CD4-positive, alpha-beta T cell treated with Interleukin-10 for 1 hour (primary cell): ENCODE results near the gene KIF3B.
A peak's percentile ranks its signal among the peaks of the same experiment; 100 is the strongest.
"Not testable (repeated sequence)": the region's sequence is repeated elsewhere in the genome, so short reads cannot be mapped to it uniquely, and the experiment has no call there.

Source experiments
- DNase-seq: peaks from one replicate; pipeline ENCODE4 v3.0.0-alpha.2; 2020

KIF3B gene

GRCh38 chr20:32277361-32278198, at the start of gene KIF3B:
TSS of gene KIF3B (plus strand) at chr20:32277651. CDS start at chr20:32309778, 32,127 bp downstream.
- DNase-seq = peak; percentile 92

DNA sequence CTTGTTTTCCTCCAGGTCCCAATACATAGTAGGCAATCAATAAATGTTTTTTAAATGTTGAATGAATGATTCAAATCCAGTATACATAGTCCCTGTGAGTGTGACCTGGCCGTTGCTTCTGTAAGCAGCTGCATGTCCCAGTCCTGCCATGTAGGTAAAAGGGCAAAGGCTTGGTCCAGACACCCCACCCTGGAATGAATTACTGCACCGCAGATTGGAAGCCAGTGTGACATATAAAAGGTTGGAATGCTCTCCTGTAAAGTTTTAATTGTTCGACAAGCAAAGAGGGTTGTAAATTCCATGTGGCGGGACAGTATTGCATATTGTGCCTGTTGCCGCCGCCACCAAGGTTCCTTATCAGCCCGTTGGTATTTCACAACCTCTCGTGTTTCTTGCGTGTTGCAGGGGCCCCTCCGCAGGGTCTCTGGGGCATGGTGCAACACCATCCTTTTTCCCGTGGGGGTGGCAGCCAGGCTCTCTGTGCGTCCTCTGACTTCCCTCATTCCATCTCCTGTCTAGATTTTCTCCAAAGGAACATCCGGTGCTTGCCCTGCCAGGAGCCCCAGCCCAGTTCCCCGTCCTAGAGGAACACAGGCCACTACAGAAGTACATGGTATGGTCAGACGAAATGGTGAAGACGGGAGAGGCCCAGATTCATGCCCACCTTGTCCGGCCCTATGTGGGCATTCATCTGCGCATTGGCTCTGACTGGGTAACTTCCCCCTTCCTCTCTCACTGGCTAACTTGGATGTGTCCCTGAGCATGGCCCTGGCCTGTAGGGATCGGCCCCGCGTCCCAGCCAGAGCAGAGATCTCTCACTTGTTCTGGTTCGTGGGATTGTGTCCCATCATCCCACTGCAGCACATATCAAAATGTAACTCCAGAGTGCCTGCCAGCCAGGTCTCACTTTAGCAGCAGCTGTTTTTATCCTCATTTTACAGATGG, 49.4 kb upstream of the KIF3B start:
- DNase-seq = no peak

DNA sequence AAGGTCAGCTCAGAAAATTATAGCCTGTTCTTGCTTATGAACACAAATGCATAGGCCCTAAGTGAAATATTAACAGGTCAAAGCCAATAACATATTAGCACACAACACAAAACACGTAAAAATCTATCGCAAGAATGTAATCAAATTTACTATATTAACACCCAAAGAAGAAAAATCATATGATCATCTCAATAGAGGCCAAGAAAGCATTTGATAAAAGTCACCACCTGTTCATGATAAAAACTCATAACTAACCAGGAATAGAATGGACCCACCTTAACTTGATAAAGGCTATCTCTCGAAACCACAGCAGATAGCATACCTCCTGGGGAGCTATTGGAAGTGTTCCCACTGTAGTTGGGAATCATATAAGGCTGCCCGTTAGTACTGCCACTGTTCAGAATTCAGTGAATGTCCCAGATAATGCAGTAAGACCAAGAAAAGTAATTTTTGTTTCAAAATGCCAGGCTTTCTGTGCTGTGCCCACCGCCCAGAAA, 48.2 kb upstream of the KIF3B start:
- no peak for DNase-seq

DNA sequence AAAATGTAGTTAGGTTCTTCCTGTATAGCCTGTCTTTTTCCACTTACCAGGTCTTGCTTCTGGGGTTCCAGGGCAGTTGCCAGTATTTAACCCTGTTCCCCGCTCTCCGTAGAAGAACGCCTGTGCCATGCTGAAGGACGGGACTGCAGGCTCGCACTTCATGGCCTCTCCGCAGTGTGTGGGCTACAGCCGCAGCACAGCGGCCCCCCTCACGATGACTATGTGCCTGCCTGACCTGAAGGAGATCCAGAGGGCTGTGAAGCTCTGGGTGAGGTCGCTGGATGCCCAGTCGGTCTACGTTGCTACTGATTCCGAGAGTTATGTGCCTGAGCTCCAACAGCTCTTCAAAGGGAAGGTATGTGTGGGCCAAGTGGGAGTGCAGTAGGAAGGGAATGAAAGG, 46.7 kb upstream of the KIF3B start:
- no peak for DNase-seq

DNA sequence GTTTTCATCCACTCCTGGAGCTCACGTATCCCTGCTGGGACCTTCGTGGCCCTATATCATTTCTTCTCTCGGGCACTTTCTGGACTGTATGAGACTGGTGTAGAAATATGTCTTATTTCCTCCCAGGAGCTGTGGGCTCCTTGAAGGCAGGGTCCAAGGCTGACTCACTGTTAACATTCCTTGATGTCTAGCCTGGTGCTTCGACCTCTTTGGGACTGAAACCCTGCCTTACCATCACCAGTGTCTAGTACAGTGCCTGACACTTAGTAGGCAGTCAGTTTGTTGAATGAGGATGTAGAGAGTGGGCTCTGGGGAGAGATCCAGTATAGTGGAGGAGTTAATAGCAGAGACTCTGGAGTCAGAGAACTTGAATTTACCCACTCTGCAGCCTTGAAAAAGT, 46.2 kb upstream of the KIF3B start:
- DNase-seq = no peak

- peak; percentile 66 for DNase-seq
These were observed 45.6 kb upstream of the KIF3B start for GRCh38 chr20:32231847-32232246.

DNA sequence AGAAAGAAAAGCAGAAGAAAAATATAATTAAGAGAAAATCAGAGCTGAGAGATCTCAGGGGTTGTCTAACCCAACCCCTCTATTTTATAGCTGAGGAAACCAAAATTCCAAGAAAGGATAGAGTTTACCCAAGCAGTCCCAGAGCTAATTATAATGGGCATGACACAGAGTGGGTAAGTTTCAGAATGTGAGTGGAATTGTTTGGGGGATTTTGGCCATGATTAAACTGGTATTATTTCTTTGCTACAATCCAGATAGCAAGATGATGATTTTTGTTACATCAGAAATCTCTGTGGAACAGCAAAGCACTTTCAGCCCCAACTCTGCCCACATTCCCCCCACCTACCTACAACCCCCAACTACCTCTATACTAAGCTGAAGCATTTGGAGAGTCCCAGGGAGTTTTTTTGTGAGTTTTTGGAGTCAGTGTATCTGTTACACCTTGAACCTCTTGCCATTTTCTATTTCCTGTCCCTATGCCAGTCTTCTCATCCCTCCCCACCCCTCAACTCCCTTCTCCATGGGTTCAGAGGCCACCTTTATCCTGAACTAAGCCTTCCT, 45.0 kb upstream of the KIF3B start:
- no peak for DNase-seq

DNA sequence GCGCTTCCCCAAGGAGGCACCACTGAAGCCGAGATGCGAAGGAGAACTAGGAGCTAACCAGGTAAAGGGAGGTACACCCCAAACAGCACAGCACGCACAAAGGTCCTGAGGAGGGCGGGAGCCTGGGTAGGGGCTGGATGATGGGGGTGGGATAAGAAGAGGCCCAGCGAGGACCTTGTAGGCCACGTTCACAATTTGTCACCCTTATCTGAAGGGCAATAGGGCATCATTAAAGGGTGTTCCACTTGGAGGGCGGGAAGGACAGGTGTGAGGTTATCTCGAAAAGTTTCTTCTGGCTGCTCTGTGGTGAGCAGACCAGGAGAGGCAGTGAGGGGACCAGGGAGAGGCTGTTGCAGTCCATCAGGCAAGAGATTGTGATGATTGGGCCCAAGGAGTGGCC, 44.2 kb upstream of the KIF3B start:
- DNase-seq = no peak

DNA sequence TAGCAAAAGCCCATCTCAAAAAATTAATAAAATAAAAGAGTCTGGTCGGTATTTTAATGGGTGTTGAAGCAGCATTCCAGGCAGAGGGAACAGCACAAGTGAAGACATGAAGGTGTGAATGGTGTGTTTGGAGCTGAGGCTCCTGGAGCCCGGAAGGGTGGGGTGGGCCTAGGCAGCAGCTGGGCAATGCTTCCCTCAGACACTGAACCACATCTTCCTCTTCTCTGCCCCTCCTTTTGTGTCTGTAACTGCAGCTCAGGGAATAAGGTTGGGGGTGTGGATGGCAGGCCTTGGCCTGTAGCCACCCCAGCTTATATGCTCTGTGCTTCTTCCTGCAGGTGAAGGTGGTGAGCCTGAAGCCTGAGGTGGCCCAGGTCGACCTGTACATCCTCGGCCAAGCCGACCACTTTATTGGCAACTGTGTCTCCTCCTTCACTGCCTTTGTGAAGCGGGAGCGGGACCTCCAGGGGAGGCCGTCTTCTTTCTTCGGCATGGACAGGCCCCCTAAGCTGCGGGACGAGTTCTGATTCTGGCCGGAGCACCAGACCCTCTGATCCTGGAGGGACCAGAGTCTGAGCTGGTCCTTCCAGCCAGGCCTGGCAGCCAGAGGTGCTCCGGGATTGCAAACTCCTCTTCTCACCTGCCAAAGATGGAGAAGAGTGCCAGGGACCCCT, 43.2 kb upstream of the KIF3B start:
- DNase-seq = no peak

DNA sequence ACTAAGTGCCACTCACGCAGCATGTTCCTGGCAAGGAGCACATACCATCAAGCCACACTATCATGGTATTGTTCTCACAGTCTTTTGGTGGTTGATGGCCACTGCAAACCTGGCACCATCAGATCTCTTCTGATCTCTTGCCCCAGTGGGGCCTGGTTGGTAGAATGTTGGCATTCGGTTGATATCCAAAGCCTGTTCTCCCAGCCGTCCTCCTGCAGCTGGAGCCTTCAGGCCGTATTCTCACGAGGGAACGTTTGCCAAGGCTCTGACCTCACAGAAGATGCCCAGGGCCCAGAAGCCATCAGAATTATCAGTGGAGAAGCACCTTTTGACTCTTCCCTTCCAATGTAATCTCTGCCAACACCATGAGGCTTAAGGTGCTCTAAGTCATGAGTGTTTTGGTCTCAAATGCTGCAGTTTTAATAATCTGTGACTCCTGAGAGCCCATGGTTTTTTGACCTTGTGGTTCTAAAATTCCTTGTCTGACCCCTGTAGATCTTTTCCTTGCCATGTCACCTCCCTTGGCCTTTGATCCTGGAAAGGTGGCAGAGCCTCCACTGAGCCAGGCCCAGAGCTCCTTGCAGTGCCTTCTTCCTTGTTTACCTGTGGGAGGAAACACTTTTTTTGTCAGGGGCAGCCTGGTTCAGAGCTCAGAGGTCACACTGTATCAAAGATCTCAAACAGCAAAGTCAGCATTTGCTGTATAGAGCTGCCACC, 42.0 kb upstream of the KIF3B start:
- no peak for DNase-seq

DNA sequence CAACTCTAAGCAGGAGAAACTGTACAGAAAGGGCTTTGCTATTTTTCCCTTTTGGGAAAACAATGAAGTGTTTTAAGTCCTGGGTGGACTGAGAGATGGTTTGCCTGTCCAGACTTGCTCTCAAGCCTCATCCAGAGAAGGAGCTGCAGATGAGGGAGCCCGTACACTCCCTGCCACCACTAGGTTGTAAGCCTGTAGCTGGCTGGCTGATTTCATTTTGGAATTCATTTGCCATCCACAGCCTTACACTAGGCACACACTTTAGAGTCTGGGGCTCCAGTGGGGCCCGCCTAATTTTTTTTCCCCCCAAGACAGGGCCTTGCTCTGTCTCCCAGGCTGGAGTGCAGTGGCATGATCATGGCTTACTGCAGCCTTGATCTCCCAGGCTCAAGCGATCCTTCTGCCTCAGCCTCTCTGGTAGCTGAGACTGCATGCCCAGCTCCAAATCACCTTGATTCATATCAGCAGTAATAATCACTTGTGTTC, 41.4 kb upstream of the KIF3B start:
- DNase-seq = no peak

DNA sequence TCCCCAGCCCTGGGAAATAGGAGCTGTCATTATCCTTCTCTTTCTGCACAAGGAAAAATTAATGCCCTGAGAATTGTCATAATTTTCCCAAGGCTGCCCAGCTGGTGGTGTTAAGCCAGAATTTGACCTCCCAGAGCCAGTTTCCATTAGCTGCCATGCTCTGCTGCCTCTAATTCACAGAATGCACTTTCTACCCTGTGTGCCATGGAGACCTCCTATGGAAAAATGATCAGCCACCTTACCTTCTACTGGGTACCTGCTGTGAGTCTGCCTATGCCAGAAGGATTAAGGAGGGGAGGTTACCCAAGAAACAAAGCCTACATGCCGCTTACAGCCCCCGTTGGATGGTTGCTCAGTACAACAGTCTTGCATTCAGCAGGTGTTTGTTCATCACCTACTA, 40.6 kb upstream of the KIF3B start:
- DNase-seq = no peak

GRCh38 chr20:32237419-32237818, 40.0 kb upstream of the KIF3B start:
- no peak for DNase-seq

GRCh38 chr20:32238483-32239425, 38.7 kb upstream of the KIF3B start:
- DNase-seq = no peak

DNA sequence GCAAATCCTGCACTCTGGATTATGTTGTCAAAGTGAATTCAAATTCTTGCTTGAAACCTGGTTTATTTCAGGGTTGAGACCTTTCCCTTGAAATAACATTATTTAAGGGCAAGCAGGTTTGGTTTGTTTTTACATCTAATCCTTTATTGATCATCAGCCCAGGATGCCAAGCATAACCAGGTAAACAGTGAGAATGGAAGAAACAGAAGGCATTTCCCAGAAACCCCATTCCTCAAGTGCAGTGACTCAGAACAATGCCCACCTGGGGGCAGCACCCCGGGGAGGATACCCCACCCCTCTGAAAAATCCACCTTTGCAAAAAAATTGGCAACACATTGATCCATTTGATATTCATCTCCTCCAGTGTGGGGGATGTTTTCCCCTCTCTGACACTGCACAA, 37.2 kb upstream of the KIF3B start:
- no peak for DNase-seq

GRCh38 chr20:32241807-32242206, 35.6 kb upstream of the KIF3B start:
- no peak for DNase-seq

DNA sequence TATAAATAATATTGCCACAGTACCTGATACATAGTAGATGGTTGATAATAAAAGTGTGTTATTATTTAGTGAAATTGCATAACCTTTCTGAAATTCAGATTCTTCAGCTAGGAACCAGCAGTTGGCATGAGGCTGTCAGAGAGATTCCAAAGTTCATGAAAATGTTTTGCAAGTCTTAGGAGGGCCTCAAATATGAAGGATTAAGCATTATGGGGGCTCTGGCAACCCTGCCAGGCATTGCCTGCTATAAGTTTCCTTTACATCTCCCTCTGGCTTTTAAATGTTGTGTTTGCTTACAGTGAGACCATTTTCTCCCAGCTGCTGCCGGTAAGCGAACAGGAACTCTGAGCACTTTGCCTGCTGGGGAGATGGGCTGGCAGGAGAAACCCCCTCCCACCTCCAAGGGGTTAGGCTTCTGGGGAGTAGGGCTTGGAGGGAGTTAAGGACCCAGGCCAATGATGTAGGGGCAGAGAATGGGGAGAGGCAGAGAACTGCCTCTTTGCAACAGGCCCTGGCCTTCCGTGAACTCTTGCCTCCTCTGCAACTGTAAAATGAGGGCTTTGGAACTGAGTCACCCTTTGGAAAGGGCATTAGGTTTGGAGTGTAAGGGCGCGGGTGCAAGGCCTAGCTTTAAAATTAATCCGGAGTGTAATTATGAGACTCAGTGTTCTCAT, 33.2 kb upstream of the KIF3B start:
- DNase-seq = no peak

DNA sequence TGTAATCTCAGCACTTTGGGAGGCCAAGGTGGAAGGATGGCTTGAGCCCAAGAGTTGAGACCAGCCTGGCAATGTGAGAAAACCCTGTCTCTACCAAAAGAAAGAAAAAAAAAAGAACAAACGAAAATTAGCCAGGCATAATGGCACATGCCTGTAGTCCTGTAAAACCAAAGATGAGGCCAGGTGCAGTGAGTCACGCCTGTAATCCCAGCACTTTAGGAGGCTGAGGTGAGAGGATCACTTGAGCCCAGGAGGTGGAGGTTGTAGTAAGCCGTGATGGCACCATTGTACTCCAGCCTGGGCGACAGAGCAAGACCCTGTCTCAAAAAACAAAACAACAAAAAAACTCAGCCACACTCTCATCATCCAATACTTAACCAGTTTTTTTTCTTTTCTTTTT, 32.5 kb upstream of the KIF3B start:
- DNase-seq = no peak

DNA sequence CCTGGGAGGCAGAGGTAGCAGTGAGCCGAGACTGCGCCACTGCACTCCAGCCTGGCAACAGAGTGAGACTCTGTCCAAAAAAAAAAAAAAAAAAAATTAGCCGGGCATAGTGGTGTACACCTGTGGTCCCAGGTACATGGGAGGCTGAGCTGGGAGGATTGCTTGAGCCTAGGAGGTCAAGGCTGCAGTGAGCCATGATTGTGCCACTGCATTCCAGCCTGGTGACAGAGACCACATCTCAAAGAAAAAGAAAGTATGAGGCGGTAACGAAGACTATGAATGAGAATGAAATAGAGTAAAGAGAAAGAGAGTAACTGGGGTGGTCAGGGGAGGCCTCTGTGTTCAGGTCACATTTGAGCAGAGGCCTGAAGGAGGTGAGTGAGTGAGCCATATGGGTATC, 31.2 kb upstream of the KIF3B start:
- DNase-seq = not testable (repeated sequence)

DNA sequence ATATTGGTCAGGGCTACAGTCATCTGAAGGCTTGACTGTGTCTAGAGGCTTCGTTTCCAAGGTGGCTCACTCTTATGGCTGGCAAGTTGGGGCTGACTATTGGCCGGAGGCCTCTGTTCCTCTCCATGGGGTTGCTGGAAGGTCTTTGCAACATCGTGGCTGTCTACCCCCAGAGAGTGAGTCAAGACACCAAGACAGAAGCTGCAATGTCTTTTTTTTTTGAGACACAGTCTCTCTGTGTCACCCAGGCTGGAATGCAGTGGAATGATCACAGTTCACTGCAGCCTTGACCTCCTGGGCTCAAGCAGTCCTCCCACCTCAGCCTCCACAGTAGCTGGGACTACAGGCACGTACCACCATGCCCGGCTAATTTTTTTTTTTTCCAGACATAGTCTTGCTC, 29.4 kb upstream of the KIF3B start:
- no peak for DNase-seq
